DMS53 treated with DMSO at 0.1 percent for 48 hours (cell line): ENCODE data around the gene CLDN12.
"Not testable (repeated sequence)": the region's sequence is repeated elsewhere in the genome, so short reads cannot be mapped to it uniquely, and the experiment has no call there.

Experiments
- DNase-seq: peaks from one replicate; lab custom pipeline; 2025; ENCODE audit not compliant: unreplicated experiment; lab: John Stamatoyannopoulos, UW

Gene CLDN12

DNA sequence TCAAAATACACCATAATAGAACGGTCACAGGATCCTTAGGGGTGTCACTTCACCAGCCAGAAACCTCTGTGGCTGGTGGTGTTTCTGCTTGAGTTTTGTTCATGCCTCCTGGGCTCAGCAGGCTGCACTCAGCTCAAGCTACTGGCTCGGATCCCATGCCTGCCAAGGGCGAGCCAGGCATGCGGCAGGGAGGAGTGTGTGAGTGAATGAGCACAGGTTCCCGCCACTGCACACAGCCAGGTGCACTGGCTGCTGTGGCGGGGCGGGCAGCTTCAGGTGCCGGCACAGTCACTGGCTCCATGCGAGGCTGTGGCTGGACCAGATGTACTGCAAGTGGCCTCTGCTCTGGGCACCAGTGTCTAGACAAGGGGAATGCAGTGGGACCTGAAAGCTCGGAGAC lies 29.5 kb downstream of the CLDN12 start:
- DNase-seq: no peak

DNA sequence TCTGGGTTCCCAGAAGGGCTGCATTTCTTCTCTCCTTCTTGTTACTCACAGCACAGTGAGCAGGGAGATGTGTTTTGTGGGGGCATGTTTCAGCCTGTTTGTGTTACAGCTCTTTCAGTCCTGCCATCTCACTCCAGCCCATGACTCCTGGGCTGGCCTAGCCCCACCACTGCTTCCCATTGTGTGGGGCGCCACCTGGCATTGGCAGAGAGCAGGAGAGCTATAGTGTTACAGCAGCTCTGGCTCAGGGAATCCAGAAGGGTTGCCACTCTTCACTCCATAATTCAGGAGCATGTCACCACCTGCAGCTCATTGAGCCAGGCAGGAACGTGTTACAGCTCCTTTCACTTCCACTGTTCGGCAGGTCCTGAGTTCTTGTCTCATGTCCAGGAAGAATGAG lies 30.0 kb downstream of the CLDN12 start:
- DNase-seq: no peak

DNA sequence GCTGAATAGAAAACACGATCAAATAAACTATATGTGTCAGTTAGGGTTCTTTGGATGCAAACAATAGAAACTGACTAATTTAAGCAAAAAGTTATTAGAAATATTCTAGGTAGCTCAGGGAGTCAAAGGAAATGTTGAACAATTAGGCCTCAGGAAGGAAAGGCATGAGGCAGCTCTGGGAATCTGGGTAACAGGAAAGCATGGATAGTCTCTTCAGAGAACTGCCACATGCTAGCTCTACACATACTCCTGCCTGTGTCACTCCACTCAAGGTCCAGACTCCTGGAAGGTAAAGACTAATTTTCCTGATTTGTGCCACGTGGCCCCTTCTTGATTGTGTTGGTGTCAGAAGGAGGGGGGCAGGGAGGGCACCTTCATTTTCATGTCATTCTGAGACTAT lies 42.4 kb downstream of the CLDN12 start:
- no peak for DNase-seq

DNA sequence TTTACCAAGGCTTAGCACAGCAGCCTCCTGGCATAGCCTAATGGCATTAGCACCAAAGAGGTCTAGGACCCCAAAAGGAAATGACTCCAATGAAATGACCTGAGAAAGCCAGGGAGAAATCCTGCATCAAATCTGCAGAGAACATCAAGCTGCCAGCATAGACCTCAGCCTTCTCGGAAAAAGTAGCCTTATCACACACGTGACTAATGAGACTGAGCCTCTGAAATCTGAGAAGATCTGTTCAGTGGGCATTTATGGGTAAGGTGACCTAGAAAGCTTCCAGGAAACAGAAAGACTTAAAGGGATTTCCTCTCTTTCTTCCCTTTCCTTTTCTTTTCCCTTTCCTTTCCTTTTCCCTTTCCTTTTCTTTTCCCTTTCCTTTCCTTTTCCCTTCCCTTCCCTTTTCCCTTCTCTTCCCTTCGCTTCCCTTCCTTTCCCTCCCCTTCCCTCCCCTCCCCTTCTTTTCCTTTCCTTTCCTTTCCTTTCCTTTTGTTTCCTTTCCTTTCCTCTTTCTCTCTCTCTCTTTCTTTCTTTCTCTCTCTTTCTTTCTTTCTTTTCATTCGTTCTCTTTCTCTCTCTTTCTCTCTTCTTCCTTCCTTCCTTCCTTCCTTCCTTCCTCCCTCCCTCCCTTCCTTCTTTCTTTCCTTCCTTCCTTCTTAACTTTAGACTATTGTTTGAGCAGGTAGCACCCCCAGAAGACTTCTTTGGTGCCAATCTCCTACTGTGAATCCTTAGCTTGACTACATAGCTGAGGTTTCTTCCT lies 43.1 kb downstream of the CLDN12 start:
- no peak for DNase-seq

DNA sequence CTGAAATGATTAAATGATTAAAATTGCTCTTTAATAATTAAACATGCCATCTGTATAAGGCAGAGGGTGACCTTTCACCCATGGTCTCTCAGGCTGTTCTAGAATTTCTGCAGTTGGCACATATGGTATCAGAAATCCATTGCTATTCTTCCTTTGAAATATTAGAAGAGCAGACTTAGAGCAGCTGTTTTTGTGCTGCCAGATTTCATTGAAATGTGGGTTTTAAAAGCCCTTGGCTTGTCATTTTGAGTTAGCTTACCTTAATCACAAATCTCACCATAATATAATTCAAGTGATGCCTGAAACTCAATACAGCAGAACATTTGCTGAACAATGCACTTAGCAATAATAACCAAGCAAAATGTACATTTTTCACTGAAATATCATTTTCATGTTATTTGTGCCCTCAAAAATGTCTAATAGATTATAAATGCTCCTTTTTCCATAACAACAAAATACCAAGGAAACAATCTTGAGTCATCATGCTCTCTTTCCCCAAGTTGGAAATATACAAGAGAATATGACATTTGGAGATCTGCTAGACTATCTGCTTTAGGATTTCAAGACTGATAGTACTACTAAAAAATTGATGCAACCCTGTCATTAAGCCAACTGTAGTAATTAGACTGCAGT lies 50.1 kb downstream of the CLDN12 start:
- DNase-seq: no peak

DNA sequence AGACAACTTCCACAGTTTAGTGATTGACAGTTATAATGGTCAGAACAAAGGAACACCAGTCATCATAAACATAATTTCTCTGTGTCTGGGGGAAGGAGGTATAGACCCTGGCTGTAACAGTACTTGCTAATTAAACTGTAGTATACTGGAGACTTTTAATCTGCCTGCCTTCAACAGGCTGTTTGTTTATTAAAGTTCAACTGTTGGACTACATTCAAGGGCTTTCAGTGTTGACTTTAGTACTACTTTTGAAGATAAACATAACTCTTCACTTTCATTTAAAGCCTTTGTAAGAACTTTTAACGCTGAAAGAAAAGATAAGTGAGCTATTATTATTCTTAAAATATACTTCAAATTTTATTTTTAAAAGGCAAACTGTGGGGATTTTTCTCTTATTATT lies 50.7 kb downstream of the CLDN12 start:
- DNase-seq: no peak

DNA sequence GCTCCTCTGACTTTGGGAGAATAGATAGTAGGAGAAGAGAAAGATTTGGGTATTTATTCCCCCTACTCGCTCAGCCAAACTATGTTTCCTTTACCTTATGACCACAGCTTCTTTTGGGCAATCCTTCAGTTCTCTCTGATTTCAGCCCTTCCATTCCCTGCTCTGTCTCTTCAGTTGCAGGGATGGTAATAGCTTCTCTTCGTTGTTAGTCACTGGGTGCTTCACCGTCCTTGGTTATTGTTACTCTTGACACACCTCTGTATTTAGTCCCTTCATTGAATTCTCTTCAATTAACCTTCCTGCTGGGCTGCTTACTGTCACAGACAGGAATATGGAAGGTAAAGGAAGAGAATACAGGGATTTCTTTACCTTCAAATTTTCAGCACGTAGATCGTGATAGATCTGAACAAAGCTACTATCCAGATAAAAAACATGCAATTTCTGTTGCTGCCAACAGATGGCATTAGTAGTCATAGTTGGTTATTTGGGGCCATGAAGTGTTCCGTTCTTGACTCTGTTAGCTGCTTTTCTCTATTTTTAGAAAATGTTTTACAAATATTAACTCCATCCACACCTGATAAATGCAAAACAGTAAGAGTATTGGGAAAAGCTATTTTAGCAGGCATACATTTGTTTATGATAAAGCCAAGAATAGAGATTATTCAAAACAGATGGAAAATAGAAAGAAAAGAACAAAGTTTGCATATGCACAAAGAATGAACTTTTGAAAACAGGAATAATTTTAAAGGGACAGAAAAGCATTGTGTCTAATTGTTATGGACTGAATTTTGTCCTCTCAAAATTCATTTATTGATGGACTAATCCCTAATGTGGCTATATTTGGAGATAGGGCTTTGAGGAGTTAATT lies 52.1 kb downstream of the CLDN12 start:
- DNase-seq: peak; percentile 72

DNA sequence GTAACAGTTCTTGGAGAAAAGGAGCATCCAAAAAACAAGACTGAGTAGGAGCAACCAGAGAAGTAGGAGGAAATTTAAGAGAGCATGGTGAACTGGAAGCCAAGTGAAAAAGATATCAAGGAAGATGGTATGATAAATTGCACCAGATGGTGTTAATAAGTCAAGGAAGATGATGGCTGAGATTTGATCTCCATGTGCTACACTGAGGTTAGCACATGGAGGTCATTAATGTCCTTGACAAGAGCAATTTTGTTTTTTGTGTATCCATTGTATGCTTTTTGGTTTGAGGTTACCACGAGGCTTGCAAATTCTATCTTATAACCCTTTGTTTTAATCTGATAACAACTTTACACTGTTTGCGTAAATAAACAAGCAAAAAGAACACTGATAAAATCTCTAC lies 54.8 kb downstream of the CLDN12 start:
- no peak for DNase-seq

DNA sequence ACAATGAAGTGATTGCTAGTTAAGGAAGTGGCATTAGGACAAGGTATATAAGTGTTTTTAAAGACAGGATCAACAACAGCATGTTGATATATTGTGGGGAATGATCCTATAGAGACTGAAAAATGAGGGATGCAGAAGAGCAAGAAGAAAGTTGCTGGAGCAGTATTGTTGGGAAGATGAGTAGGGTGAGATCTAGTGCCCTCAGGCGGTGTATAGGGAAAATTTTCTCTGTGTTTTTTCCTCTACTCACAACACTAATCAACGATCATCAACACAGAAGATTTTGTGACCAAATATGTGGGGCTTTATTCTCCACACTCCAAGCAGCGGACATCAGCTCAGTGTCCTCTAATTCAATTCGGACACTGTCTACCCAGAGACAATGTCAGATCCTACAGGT lies 56.6 kb downstream of the CLDN12 start:
- no peak for DNase-seq

DNA sequence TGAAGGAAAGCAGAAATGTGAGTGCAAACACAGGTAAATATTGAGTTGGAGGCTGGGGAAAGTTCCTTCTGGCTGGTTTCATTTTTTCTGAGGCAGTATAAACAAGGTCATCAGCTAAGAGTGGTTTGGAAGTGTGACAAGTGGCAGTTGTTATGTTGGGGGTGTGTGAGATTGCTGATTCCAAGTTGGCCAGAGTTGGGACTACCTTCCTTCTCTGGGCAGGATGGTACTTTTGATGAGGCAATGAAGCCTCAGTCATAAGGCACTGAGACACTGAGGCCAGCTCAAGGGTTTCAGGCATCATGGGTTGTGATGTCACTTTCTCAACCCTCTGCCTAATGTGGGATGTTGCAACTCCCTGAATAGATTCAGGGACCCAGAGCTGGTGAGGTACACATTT lies 58.0 kb downstream of the CLDN12 start:
- peak; percentile 35 for DNase-seq

DNA sequence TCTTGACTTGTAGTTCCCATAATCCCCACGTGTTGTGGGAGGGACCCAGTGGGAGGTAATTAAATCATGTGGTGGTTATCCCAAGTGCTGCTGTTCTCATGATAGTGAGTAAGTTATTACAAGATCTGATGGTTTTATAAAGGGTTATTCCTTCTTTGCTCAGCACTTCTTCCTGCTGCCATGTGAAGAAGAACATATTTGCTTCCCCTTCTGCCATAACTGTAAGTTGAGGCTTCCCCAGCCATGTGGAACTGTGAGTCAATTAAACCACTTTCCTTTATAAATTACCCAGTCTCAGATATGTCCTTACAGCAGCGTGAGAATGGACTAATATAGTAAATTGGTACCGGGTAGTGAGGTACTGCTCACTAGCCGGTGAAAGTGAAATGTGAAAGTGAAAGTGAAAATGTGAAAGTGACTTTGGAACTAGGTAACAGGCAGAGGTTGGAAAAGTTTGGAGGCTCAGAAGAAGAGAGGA lies 59.9 kb downstream of the CLDN12 start:
- DNase-seq: not testable (repeated sequence)
